Brain microvascular endothelial cell (primary cell): Measurements from ENCODE around the gene MRPL14.

Experiments used
- DNase-seq: peaks from one replicate; pipeline ENCODE4 v3.0.0-alpha.2; 2020
- H3K27ac ChIP-seq: fragments of 250-450 bp; sonication (Bioruptor Pico); 2 replicates; pipeline ENCODE4 v1.5.1; 2020; ENCODE audit warnings: mild to moderate bottlenecking, moderate library complexity
- H3K27me3 ChIP-seq: fragments of 250-450 bp; sonication (Bioruptor Pico); replicated peaks from 2 replicates; pipeline ENCODE4 v1.5.1; 2020; ENCODE audit warnings: mild to moderate bottlenecking
- H3K36me3 ChIP-seq: fragments of 250-450 bp; sonication (Bioruptor Pico); replicated peaks from 2 replicates; pipeline ENCODE4 v1.5.1; 2020; ENCODE audit warnings: mild to moderate bottlenecking
- H3K4me3 ChIP-seq: 2 replicates; pipeline ENCODE4 v1.5.1; 2011; ENCODE audit warnings: low read depth, mild to moderate bottlenecking, control low read depth, low read length, moderate library complexity
- CTCF ChIP-seq: IDR thresholded peaks from 2 replicates; pipeline ENCODE4 v1.5.1; 2011; ENCODE audit warnings: low read depth, mild to moderate bottlenecking, moderate library complexity, low read length, control low read depth, inconsistent platforms; ENCODE audit errors: missing control alignments
- in situ Hi-C: cut with HindIII; loops from 2 replicates; pipeline ENCODE4 v1.10.0; 2017; ENCODE audit warnings: low sequenced_read_pairs, low pct_ligation_motif_present

The MRPL14 gene

GRCh38 chr6:44133003-44133931, 6.0 kb upstream of the MRPL14 start:
- in situ Hi-C loops: no loop called here
- Histone ChIP-seq H3K27me3 (no peaks in the 10 kb centered on the region), H3K36me3 (peaks cover 17% of the 10 kb centered on the region), H3K4me3 (peak overlapping the region; percentile 17), H3K27ac (no peak overlapping the region)
- no peak for TF ChIP-seq CTCF
- DNase-seq: no peak

- no peak for TF ChIP-seq CTCF
- no peak overlapping the region for H3K27ac ChIP-seq
- H3K4me3 ChIP-seq: no peak overlapping the region
- no peak for DNase-seq
- in situ Hi-C loops: no loop called here
- peaks cover 15% of the 10 kb centered on the region for H3K36me3 ChIP-seq
- H3K27me3 ChIP-seq: no peaks in the 10 kb centered on the region
These were observed 5.2 kb upstream of the MRPL14 start for GRCh38 chr6:44132476-44132875.

- H3K4me3 ChIP-seq: no peak overlapping the region
- DNase-seq: no peak
- H3K36me3 ChIP-seq: peaks cover 10% of the 10 kb centered on the region
- H3K27me3 ChIP-seq: no peaks in the 10 kb centered on the region
- no peak for TF ChIP-seq CTCF
- no peak overlapping the region for H3K27ac ChIP-seq
- in situ Hi-C loops: no loop called here
These were observed 4.6 kb upstream of the MRPL14 start for GRCh38 chr6:44131892-44132291.

- TF ChIP-seq CTCF: no peak
- in situ Hi-C loops: no loop called here
- H3K27me3 ChIP-seq: no peaks in the 10 kb centered on the region
- no peak overlapping the region for H3K27ac ChIP-seq
- DNase-seq: no peak
- H3K4me3 ChIP-seq: no peak overlapping the region
- H3K36me3 ChIP-seq: peaks cover 2% of the 10 kb centered on the region
These were observed 2.6 kb upstream of the MRPL14 start for GRCh38 chr6:44129841-44130322.

GRCh38 chr6:44128020-44128917, 1.0 kb upstream of the MRPL14 start:
- peak; percentile 23 for TF ChIP-seq CTCF
- peak; percentile 30 for DNase-seq
- in situ Hi-C loops: no loop called here
- H3K27ac ChIP-seq: no peak overlapping the region
- H3K4me3 ChIP-seq: peak overlapping the region; percentile 80
- H3K27me3 ChIP-seq: no peaks in the 10 kb centered on the region
- H3K36me3 ChIP-seq: no peaks in the 10 kb centered on the region
